Measurements from ENCODE around the gene MYO5B.

The MYO5B gene

GRCh38 chr18:50189160-50189559, 5.8 kb downstream of the MYO5B start:
- no peak overlapping the region for H3K4me3 ChIP-seq (ENCODE audit: control insufficient read depth, low read depth, low read length)
- no peak for TF ChIP-seq CTCF (conservative IDR thresholded peaks at IDR 0.05; ENCODE audit: control insufficient read depth, insufficient read depth, low read depth, low read length)
- no peak for DNase-seq (ENCODE audit: low read depth)

GRCh38 chr18:50188652-50189051, 6.3 kb downstream of the MYO5B start:
- no peak for TF ChIP-seq CTCF (conservative IDR thresholded peaks at IDR 0.05; ENCODE audit: control insufficient read depth, insufficient read depth, low read depth, low read length)
- no peak overlapping the region for H3K4me3 ChIP-seq (ENCODE audit: control insufficient read depth, low read depth, low read length)

GRCh38 chr18:50187659-50188058, 7.3 kb downstream of the MYO5B start:
- no peak overlapping the region for H3K4me3 ChIP-seq (ENCODE audit: control insufficient read depth, low read depth, low read length)
- no peak for TF ChIP-seq CTCF (conservative IDR thresholded peaks at IDR 0.05; ENCODE audit: control insufficient read depth, insufficient read depth, low read depth, low read length)
- no peak for DNase-seq (ENCODE audit: low read depth)

More at GRCh38 chr18:50188652-50189051, 6.3 kb downstream of the MYO5B start:
- no peak for DNase-seq (ENCODE audit: low read depth)

GRCh38 chr18:50186385-50186784, 8.6 kb downstream of the MYO5B start:
- TF ChIP-seq CTCF (conservative IDR thresholded peaks at IDR 0.05; ENCODE audit: control insufficient read depth, insufficient read depth, low read depth, low read length), result no peak
- no peak for DNase-seq (ENCODE audit: low read depth)

GRCh38 chr18:50183556-50183955, 11.4 kb downstream of the MYO5B start:
- DNase-seq (ENCODE audit: low read depth), result peak; percentile 60
- H3K4me3 ChIP-seq (ENCODE audit: control insufficient read depth, low read depth, low read length), result no peak overlapping the region
- TF ChIP-seq CTCF (conservative IDR thresholded peaks at IDR 0.05; ENCODE audit: control insufficient read depth, insufficient read depth, low read depth, low read length), result no peak

More at GRCh38 chr18:50186385-50186784, 8.6 kb downstream of the MYO5B start:
- H3K4me3 ChIP-seq (ENCODE audit: control insufficient read depth, low read depth, low read length), result no peak overlapping the region

- no peak overlapping the region for H3K4me3 ChIP-seq (ENCODE audit: control insufficient read depth, low read depth, low read length)
- TF ChIP-seq CTCF (conservative IDR thresholded peaks at IDR 0.05; ENCODE audit: control insufficient read depth, insufficient read depth, low read depth, low read length), result no peak
- DNase-seq (ENCODE audit: low read depth), result no peak
These were observed 12.4 kb downstream of the MYO5B start for GRCh38 chr18:50182511-50182910.

- H3K4me3 ChIP-seq (ENCODE audit: control insufficient read depth, low read depth, low read length), result no peak overlapping the region
- DNase-seq (ENCODE audit: low read depth), result no peak
- TF ChIP-seq CTCF (conservative IDR thresholded peaks at IDR 0.05; ENCODE audit: control insufficient read depth, insufficient read depth, low read depth, low read length), result no peak
These were observed 13.4 kb downstream of the MYO5B start for GRCh38 chr18:50181590-50181989.
